Urinary bladder (tissue), 4 donors: Measurements from ENCODE around the gene SUPT16H. TPM values are rescaled to one million over a fixed set of nuclear protein-coding genes. Genes with fewer than 3 reads are reported as not detected.
"Not testable (repeated sequence)": the region's sequence is repeated elsewhere in the genome, so short reads cannot be mapped to it uniquely, and the experiment has no call there.

Experiments used
- DNase-seq: peaks from one replicate; pipeline ENCODE4 v3.0.0-alpha.2; 2015; ENCODE audit errors: extremely low spot score
- H3K27ac ChIP-seq: one replicate; pipeline ENCODE4 v1.5.1; 2013; ENCODE audit warnings: low read depth, mild to moderate bottlenecking, moderate library complexity
- H3K36me3 ChIP-seq: one replicate; pipeline ENCODE4 v1.6.1; 2013; ENCODE audit warnings: mild to moderate bottlenecking, moderate library complexity; ENCODE audit not compliant: insufficient read depth
- H3K4me1 ChIP-seq: one replicate; pipeline ENCODE4 v1.6.1; 2013; ENCODE audit warnings: mild to moderate bottlenecking, moderate library complexity; ENCODE audit not compliant: insufficient read depth
- H3K4me3 ChIP-seq: one replicate; pipeline ENCODE4 v1.5.1; 2013; ENCODE audit warnings: low read depth, low read length
- WGBS: extraction: QIAGEN DNeasy Blood & Tissue Kit; methylation state at CpG from one replicate; pipeline ENCODE4 v1.1.7; 2013; 5-methylcytosine and 5-hydroxymethylcytosine counted together
- polyA plus RNA-seq: library from polyadenylated mRNA; stranded (reverse); fragments of 200-250 nt; gene quantifications from one replicate; pipeline ENCODE4 v1.2.3, GENCODE V29; 2013
- small RNA-seq: library from RNA; depleted of rRNA; stranded (forward); fragments of <200 nt; gene quantifications from one replicate; pipeline ENCODE3, GENCODE V24; 2014
- total RNA-seq: library from RNA; depleted of rRNA; stranded (reverse); fragments of >200 nt; gene quantifications from one replicate; pipeline ENCODE4 v1.2.3, GENCODE V29; 2014
- donor health status: healthy with polysubstance abuse.
- donor health status: healthy.

The SUPT16H gene
- total and polyA plus RNA-seq, 2 donors: 62.6 to 66.0 TPM

GRCh38 chr14:21302836-21303140 is 81.0 kb downstream of the SUPT16H start:
- not testable (repeated sequence) for H3K36me3 ChIP-seq, H3K4me3 ChIP-seq, DNase-seq, H3K27ac ChIP-seq, H3K4me1 ChIP-seq
- WGBS: 87% methylated on average over 2 of the region's 2 CpGs

DNA sequence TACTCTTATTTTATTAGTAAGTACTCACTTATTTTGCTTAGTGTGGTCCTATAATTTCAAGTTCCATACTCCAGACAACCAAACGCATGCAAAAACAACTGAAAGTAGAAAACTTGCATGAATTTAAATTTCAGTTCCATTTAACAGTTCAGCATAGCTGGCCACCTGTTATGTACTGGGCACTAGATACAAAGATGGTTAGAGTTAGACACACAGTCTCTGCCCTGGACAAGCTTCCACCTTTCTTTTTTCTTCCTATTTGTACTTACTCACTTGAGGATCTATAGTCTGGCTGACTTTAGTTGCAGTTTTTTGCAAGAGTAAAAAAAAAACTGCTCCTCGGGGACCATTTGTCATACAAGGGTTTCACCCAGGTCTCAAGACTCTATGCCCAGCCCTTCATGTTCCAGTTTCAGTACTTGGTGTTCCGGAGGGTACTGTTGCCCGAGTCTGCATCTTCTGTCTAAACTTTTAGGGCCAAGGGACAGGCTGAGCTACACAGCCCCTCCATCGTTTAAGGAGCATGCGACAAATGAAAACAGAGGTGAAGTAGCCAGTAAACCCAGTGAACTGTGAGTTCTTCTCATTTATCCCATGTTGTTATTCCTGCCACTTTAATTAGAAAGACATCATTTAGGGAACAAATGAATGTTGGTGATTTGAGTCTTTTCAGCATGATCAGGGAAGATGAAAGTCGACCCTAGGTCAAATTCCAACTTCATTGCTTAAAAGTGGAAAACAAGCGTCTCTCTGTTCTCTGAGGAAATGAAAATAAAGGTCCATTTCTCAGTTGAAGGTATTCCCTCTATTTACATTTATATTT is 81.6 kb downstream of the SUPT16H start:
- Histone ChIP-seq H3K27ac (no peak overlapping the region), H3K4me3 (no peak overlapping the region), H3K36me3 (no peaks in the 10 kb centered on the region), H3K4me1 (no peaks in the 10 kb centered on the region)
- no peak for DNase-seq
- WGBS: 70% methylated on average over 8 of the region's 8 CpGs

Small RNA genes within 50 kb of the gene (small RNA-seq; reads per million reads assigned to genes)
- gene RN7SL650P (not detected), gene SNORD8 (2,387 reads per million, percentile 99 among the genes with 10 or more reads in this experiment), gene SNORD9 (55.6 reads per million, percentile 96 among the genes with 10 or more reads in this experiment)

Other genes with a start within 250 kb of the SUPT16H start
- not detected for gene OR5AU1, start 228.0 kb downstream of the SUPT16H start, total RNA-seq
- not detected for gene OR5AU1, start 228.0 kb downstream of the SUPT16H start, polyA plus RNA-seq
- 504 TPM for gene HNRNPC, start 114.6 kb downstream of the SUPT16H start, total RNA-seq
- gene HNRNPC, start 114.6 kb downstream of the SUPT16H start, polyA plus RNA-seq: 476 TPM
- 0.48 TPM for gene RPGRIP1, start 103.9 kb downstream of the SUPT16H start, total RNA-seq
- gene RPGRIP1, start 103.9 kb downstream of the SUPT16H start, polyA plus RNA-seq: 0.15 TPM
- gene CHD8, start 72.1 kb upstream of the SUPT16H start, total RNA-seq: 65.3 TPM
- gene CHD8, start 72.1 kb upstream of the SUPT16H start, polyA plus RNA-seq: 29.9 TPM
- gene RAB2B, start 92.9 kb upstream of the SUPT16H start, total RNA-seq: 34.3 TPM
- gene RAB2B, start 92.9 kb upstream of the SUPT16H start, polyA plus RNA-seq: 21.5 TPM
- 25.9 TPM for gene TOX4, start 93.2 kb upstream of the SUPT16H start, total RNA-seq
- 46.5 TPM for gene TOX4, start 93.2 kb upstream of the SUPT16H start, polyA plus RNA-seq
- gene METTL3, start 127.3 kb upstream of the SUPT16H start, total RNA-seq: 64.4 TPM
- gene METTL3, start 127.3 kb upstream of the SUPT16H start, polyA plus RNA-seq: 36.0 TPM
- 6.4 TPM for gene SALL2, start 142.3 kb upstream of the SUPT16H start, total RNA-seq
- 11.9 TPM for gene SALL2, start 142.3 kb upstream of the SUPT16H start, polyA plus RNA-seq
- not detected for gene OR10G3, start 196.1 kb upstream of the SUPT16H start, total RNA-seq
- not detected for gene OR10G3, start 196.1 kb upstream of the SUPT16H start, polyA plus RNA-seq